Loucy (cell line): Measurements from ENCODE around the gene HHATL.

Experiments used
- H2AFZ ChIP-seq: fragments of 200-600 bp; sonication (generic); 2 replicates; pipeline ENCODE4 v1.6.0; 2016; ENCODE audit warnings: antibody characterized with exemption, mild to moderate bottlenecking, low read length, moderate library complexity
- H3F3A ChIP-seq: fragments of 200-600 bp; 2 replicates; pipeline ENCODE4 v1.6.0; 2016; ENCODE audit warnings: antibody characterized with exemption, low read depth, mild to moderate bottlenecking
- H3K27me3 ChIP-seq: fragments of 200-600 bp; sonication (generic); 2 replicates; pipeline ENCODE4 v1.6.1; 2014; ENCODE audit warnings: low read length, mild to moderate bottlenecking; ENCODE audit not compliant: insufficient read depth, poor library complexity, severe bottlenecking
- H3K36me3 ChIP-seq: fragments of 200-600 bp; sonication (generic); 2 replicates; pipeline ENCODE4 v1.6.1; 2016; ENCODE audit warnings: low read length; ENCODE audit not compliant: insufficient read depth
- H3K4me1 ChIP-seq: fragments of 200-600 bp; sonication (generic); 2 replicates; pipeline ENCODE4 v1.5.1; 2014; ENCODE audit warnings: low read length, mild to moderate bottlenecking; ENCODE audit not compliant: insufficient read depth, poor library complexity, severe bottlenecking
- H3K4me2 ChIP-seq: fragments of 200-600 bp; sonication (generic); 2 replicates; pipeline ENCODE4 v1.6.0; 2014; ENCODE audit warnings: antibody characterized with exemption, low read length, low read depth, mild to moderate bottlenecking; ENCODE audit not compliant: poor library complexity, severe bottlenecking
- H3K4me3 ChIP-seq: fragments of 200-600 bp; sonication (generic); 2 replicates; pipeline ENCODE4 v1.5.1; 2014; ENCODE audit warnings: low read length, mild to moderate bottlenecking, mixed read lengths; ENCODE audit not compliant: poor library complexity, severe bottlenecking
- H3K79me2 ChIP-seq: fragments of 200-600 bp; sonication (generic); 2 replicates; pipeline ENCODE4 v1.6.1; 2014; ENCODE audit warnings: low read length; ENCODE audit not compliant: insufficient read depth
- H3K9ac ChIP-seq: fragments of 200-600 bp; sonication (generic); 2 replicates; pipeline ENCODE4 v1.6.0; 2014; ENCODE audit warnings: mild to moderate bottlenecking, low read depth, low read length, moderate library complexity; ENCODE audit not compliant: poor library complexity, severe bottlenecking
- H3K9me2 ChIP-seq: fragments of 200-600 bp; sonication (generic); replicated peaks from 2 replicates; pipeline ENCODE4 v1.6.1; 2016; ENCODE audit warnings: low read depth, low read length, mixed read lengths
- H3K9me3 ChIP-seq: fragments of 200-600 bp; sonication (generic); 2 replicates; pipeline ENCODE4 v1.6.1; 2014; ENCODE audit warnings: mild to moderate bottlenecking, antibody characterized with exemption, low read length, low read depth; ENCODE audit not compliant: insufficient read depth
- H4K20me1 ChIP-seq: fragments of 200-600 bp; sonication (generic); 2 replicates; pipeline ENCODE4 v1.6.0; 2014; ENCODE audit warnings: antibody characterized with exemption, low read length, mild to moderate bottlenecking; ENCODE audit not compliant: insufficient read depth, poor library complexity, severe bottlenecking
- CTCF ChIP-seq: fragments of 200-600 bp; sonication (generic); conservative IDR thresholded peaks from 2 replicates; pipeline ENCODE4 v1.5.1; 2014; ENCODE audit warnings: mild to moderate bottlenecking, antibody characterized with exemption, low read length
- EZH2phosphoT487 ChIP-seq: fragments of 200-600 bp; IDR thresholded peaks from 2 replicates; pipeline ENCODE4 v1.6.1; 2018; ENCODE audit warnings: antibody characterized with exemption, mild to moderate bottlenecking, moderate library complexity, borderline replicate concordance

Gene HHATL

GRCh38 chr3:42668793-42669217 is 33.8 kb downstream of the HHATL start:
- no peaks in the 10 kb centered on the region for H4K20me1 ChIP-seq
- H3K9me3 ChIP-seq = no peaks in the 10 kb centered on the region
- H3K36me3 ChIP-seq = no peaks in the 10 kb centered on the region
- no peaks in the 10 kb centered on the region for H3K27me3 ChIP-seq
- no peak overlapping the region for H3K4me2 ChIP-seq
- H3K9me2 ChIP-seq = no peaks in the 10 kb centered on the region
- H3K4me1 ChIP-seq = no peaks in the 10 kb centered on the region
- no peak overlapping the region for H2AFZ ChIP-seq
- TF ChIP-seq CTCF (no peak), EZH2phosphoT487 (no peak)
- no peak overlapping the region for H3K9ac ChIP-seq
- no peak overlapping the region for H3K4me3 ChIP-seq
- H3F3A ChIP-seq = no peaks in the 10 kb centered on the region
- no peaks in the 10 kb centered on the region for H3K79me2 ChIP-seq

DNA sequence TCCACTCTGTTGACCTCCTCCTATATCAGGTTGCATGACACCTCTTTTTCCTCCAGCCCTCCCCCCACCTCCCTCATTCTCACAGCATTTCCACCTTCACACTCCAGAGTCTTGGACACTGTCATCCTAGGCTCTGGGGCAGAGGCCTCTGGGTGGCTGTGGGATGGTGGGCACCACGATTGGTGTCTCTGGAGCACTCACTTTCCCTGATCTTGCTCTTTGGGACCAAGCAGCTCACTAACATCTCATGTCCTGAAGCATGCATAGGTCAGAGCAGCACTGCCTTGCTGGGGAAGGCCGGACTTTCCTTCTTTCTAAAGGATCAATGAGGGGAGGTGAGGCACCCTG is 34.2 kb downstream of the HHATL start:
- Histone ChIP-seq H3K9me2 (no peaks in the 10 kb centered on the region), H3K79me2 (no peaks in the 10 kb centered on the region), H3K9me3 (no peaks in the 10 kb centered on the region), H3K4me2 (no peak overlapping the region), H3K36me3 (no peaks in the 10 kb centered on the region), H3K27me3 (no peaks in the 10 kb centered on the region), H4K20me1 (no peaks in the 10 kb centered on the region), H3K4me3 (no peak overlapping the region), H3F3A (no peaks in the 10 kb centered on the region), H3K4me1 (no peaks in the 10 kb centered on the region), H3K9ac (no peak overlapping the region), H2AFZ (no peak overlapping the region)
- TF ChIP-seq EZH2phosphoT487 (no peak), CTCF (no peak)

DNA sequence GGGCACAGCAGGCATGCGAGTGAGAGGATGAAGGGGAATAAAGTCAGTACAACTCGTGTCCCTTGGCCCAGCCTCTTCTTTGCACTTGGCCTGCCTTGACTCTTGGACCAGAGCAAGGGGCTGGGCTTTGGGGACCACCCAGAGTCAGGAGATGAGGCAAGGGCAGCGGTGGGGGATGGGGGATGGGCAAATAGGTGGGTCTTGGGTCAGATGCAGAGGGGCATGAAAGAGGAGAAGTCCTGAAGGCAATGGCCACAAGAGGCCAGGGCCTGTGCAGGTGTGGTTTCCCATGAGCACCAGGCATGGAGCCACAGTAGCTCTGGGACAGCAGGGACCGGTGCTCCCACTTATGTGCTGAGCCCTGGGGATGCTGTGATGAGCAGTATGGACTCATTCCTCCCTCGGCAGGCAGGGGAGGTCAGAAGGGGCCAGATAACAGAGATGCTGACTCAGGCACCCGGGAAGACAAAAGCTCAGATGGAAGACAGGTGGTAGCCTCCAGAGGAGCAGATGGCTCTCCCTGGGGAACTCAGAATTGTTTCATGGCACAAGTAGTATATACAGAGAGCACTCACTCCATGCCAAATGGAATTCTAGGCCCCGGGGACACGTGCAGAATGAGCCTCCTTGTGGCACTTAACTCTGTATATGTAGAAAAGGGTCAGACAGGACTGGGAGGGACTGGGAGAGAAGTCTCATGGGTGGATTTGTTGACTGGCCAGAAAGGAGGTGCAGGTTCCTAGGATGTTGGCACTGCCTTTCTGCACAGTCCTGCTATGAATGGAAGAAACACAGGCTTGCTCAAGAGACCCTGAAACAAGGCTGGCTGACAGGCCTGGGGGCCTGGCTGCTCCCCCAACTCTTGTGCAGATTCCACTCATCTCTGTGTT is 34.8 kb downstream of the HHATL start:
- Histone ChIP-seq H3K4me1 (no peaks in the 10 kb centered on the region), H3K4me2 (no peak overlapping the region), H3K27me3 (no peaks in the 10 kb centered on the region), H3K36me3 (no peaks in the 10 kb centered on the region), H3K9me3 (no peaks in the 10 kb centered on the region), H3K9me2 (no peaks in the 10 kb centered on the region), H3F3A (no peaks in the 10 kb centered on the region), H3K79me2 (no peaks in the 10 kb centered on the region), H3K4me3 (no peak overlapping the region), H4K20me1 (no peaks in the 10 kb centered on the region), H2AFZ (no peak overlapping the region), H3K9ac (no peak overlapping the region)
- TF ChIP-seq CTCF (no peak), EZH2phosphoT487 (no peak)
